Ureter (tissue), 1 donor: Measurements from ENCODE around the gene PSME3. TPM values are rescaled to one million over a fixed set of nuclear protein-coding genes. Genes with fewer than 3 reads are reported as not detected.
"Not testable (repeated sequence)": the region's sequence is repeated elsewhere in the genome, so short reads cannot be mapped to it uniquely, and the experiment has no call there.

Experiments used
- DNase-seq: peaks from one replicate; pipeline ENCODE4 v3.0.0-alpha.2; 2020; ENCODE audit warnings: low spot score
- total RNA-seq: library from RNA; stranded (reverse); gene quantifications from one replicate; pipeline ENCODE4 v1.2.4, GENCODE V29; 2023
- donor health status: DM: yes; HTN: yes; CAD: no.

Gene PSME3
- total RNA-seq, 1 donor from 2014 or later = 113 TPM

DNA sequence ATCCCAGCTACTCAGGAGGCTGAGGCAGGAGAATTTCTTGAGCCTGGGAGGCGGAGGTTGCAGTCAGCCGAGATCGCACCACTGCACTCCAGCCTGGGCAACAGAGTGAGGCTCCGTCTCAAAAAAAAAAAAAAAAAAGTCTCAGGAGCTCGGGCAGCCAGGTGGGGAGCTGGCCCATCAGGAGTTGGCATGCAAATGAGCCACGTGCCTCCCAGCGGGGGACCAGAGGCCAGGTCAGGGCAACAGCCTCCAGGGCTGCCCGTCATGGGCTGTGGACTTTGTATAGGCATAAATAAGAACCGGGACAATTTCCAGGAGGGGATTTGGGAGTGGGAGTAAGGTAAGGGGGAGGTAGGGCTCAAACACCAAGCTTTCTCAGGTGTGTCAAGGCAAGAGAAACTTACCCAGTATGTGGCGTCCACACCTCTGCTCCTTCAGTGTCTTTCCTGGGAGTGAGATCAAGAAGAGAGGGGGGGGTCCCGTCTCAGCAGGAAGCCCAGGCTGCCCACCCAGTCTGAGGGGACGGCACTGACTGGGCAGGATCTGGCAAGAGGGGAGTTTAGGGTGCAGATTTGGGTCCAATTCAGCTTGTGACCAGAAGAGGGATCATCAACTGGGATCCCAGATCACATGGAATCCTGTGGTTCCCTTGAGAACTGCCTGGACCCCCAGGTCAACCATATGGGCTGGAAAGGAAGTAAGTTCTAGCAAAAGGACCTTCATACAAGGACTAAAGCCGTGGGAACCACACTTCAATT lies 45.1 kb downstream of the PSME3 start:
- DNase-seq = no peak

DNA sequence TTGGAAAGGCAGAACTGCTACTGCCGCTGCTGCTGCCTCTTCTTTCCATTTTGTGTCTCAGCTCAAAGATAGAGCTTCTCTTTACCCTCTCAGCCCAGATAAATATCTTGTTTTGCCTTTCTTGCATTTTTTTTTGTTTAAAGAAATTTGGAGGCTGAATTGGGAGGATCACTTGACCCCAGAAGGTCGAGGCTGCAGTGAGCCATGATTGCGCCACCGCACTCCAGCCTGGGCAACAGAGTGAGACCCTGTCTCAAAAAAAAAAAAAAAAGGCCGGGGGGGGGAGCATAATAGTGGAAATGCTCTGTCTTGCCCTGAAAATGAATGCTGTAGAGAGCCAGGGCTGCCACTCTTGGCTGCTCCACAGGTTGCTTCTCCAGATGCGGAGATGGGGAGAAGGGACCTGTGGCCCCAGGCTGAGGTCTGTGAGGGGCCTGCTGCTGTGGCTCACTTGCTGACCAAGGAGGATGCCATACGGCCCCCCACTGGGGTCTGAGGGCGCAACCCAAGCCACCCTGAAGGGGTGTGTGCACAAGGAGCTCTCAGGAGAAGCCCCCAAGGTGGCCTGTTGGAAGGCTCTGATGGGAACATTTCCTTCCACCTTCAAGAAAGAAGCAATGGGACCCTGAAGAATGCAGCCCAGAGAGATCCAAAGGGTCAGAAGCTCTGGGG lies 45.9 kb downstream of the PSME3 start:
- DNase-seq = no peak

DNA sequence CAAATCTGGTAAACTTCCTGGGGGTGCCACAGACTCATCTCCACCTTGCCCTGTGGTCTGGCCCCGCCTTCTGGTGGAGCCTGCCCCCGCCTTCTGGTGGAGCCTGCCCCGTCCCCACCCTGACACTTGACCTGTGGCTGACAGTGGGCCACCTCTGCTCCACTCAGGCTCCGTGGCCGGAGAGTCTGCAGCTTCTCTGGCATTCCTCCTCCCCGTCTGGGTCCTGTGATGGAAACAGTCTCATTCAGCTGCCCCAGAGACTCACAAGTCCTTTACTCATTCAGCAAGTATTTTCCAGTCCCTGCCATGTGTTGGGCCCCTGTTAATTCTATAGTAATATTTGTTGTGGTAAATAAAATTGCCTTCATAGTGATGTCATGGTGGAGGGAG lies 46.4 kb downstream of the PSME3 start:
- DNase-seq = no peak

DNA sequence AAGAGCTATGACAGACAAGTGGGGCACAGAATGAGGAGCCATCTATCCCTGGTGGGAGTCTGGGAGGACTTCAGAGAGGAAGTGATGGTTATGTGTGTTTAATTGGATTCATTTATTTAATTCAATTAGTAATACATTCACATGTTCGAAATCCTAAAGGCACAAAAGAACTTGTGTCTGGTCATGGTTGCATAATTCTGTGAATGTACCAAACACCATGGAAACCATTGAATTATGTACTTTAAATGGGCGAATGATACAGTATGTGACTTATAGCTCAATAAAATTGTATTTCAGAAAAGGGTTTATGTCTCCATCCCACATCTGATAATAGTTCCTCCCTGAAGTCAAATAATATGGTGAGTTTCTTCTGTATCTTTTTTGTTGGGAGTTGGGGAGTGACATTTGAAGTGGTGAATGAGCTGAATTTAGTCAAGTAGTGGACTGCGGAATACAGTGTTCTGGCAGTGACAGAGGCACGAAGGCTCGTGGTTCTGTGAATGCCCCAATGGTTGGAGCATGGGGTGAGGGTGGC lies 47.6 kb downstream of the PSME3 start:
- no peak for DNase-seq

DNA sequence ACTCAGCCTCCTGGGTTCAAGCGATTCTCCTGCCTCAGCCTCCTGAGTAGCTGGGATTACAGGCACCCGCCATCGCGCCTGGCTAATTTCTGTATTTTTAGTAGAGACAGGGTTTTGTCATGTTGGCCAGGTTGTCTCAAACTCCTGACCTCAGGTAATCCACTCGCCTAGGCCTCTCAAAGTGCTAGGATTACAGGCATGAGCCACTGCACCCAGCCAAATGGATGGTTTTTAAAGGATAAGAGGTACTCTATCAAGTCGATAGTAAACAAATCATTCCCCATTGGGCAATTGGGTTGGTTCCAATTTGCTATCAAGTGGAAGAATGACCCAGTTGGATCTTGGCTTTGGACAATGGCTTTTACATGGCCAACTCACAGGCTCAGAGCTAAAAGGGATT lies 48.5 kb downstream of the PSME3 start:
- DNase-seq = not testable (repeated sequence)

DNA sequence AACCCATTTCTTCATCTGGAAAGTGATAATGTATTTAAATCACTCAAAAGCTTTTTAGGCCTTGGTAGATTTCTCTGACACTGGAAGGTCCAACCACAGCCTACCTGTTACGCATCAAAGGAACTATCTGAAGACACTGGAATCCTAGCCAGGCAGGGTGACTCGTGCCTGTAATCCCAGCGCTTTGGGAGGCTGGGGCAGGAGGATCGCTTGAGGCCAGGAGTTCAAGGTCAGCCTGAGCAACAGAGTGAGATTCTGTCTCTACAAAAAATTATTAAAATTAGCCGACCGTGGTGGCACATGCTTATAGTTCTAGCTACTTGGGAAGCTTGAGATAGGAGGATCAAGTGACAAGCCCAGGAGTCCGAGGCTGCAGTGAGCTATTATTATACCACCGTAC lies 49.0 kb downstream of the PSME3 start:
- DNase-seq = no peak

DNA sequence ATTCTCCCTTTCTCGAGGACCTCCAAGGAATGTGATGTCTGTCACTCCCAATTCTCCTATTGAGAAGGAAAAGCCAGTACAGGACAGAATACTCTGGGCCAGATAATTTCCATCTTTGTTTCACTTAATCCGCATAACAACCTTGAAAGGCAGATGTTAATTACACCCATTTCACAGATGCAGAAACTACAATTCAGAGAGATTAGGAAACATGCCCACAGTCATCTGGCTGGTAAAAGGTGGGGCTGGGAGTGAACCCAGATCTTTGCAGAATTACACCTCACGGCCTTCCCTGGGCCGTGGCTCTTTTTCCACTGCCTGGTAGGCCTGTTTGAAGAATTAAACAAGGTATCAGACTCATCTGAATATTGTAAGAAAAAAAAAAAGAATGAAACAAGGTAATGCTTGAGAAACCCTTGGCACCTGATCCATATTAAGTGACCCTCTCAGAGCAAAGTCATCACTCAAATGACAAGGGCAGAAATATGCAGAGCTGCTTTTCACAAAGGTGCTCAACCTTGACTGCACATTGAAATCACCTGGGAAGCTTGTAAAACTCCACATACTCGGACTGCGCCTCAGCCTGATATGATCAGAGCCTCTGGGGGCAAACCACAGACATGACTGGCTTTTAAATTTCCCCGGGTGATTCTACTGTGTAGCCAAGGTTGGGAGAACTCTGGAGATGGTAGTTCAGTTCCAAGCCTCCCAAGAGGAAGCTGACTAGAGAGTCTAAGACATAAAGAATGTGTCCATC lies 50.8 kb downstream of the PSME3 start:
- DNase-seq = no peak

DNA sequence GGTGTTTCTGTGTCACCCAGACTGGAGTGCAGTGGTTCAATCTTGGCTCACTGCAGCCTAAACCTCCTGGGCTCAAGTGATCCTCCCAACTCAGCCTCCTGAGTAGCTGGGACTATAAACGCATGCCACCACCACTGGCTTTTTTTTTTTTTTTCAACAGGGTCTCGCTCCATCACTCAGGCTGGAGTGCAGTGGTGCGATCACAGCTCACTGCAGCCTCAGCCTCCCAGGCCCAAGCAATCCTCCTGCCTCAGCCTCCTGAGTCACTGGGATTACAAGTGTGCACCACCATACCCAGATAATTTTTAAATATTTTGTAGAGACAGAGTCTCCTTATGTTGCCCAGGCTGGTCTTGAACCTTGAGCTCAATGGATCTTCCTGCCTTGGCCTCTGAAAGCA lies 52.6 kb downstream of the PSME3 start:
- not testable (repeated sequence) for DNase-seq

DNA sequence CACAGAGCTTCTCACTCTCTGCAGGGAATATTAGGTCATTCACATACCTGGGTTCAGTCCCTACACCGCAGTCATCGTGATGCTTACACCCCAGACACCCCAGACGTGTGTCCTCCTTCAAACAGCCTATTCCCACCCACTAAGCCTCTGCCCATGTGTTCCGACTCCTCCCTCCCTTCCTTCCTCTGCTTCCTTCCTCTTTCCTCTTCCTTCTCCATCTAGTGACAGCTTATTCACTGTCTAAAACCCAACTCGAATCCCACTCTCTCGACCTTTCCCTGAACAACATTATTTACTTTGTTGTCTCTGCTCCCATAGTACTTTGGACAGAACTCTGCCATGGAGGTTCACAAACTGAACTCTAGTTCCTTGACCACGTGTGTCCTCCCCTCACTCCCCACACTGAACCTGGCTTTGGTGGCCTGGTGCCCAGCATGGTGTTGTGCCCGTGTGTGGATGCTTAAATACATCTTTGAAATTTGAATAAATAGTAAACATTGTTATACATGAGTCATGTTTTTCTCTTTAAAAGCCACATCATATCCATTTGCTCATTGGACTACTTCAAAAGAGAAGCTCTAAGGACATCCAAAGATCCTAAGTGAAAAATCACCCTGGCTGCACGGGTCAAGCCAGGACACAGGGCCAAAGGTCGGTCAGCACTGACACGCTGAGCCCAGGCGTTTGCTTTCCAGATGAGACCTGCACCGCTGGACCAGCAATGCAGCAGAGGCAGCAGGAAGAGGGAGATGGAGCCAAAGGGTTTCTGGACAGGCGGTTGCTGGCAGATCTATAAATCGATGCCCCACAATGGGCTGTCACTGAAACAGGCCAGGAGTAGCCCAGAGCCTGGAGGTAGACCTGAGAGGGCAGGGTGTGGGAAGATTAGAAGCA lies 53.3 kb downstream of the PSME3 start:
- DNase-seq = no peak

DNA sequence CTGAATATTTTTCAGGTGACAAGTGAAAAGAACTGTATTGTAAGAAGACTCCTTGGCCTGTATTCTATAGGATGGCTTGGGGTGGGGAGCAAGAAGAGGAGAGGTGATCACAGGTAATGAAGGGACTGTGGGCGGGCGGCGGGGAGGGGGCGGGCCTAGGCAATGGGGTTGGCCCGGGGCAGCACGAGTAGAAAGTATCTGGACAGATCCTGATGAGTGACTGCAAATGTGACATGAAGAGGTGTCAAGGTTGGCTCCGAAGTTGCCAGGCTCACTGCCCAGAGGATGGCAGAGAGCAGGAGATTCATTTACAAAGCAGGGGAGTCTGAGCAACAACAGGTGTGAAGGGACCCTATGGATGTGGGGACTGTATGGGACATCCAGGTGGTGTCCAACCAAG lies 56.6 kb downstream of the PSME3 start:
- DNase-seq = no peak

DNA sequence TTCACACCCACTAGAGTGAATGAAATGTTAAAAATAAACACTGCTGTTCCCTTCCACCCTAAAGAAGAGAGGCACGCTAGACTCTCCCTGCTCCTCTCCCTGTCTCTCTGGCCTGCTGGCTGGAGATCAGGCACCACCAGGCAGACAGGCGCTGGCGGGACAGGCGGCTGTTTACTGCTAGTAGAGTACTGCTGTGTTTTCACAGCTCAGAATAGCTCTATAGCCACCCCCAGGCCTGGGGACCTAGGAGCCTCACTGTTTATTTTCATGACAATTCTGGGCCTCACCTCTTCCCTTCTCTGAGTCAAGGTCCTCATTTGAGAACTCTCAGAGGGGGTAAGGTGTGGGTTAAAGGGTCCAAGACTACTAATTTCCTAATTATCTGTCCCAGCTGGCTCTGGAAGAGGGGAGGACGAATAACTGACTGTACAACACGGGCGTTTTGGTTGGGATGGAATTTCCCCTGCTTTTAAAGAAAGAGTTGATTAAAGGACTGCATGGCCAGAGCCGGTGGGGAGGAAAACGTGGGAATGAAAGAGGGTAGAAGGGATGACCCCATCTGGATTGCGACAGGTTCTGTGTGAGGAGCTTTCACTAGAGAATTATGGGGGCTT lies 58.4 kb downstream of the PSME3 start:
- DNase-seq = no peak

DNA sequence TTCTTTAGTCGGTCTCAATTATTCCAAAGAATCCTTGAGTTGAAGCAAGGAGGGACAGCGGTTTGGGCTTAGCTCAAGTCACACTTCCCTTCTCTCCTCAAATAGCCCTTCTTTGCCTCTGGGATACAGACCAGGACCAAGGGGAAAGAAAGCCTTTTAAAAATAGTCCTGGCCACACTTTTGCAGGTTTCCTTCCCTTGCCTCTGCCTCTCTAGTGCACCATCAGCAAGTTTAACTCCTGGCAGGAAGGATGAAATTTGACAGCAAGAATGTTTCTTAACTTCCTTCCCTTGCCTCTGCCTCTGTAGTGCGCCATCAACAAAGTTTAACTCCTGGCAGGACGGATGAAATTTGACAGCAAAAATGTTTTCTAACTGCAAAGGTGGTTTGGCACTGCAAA lies 60.2 kb downstream of the PSME3 start:
- DNase-seq = no peak

Other genes starting within 250 kb of the PSME3 start
- gene RETREG3, start 224.0 kb upstream of the PSME3 start, total RNA-seq = 76.5 TPM
- 49.7 TPM for gene TUBG1, start 223.7 kb upstream of the PSME3 start, total RNA-seq
- 41.0 TPM for gene TUBG2, start 174.1 kb upstream of the PSME3 start, total RNA-seq
- 64.2 TPM for gene PLEKHH3, start 156.4 kb upstream of the PSME3 start, total RNA-seq
- 1.1 TPM for gene CCR10, start 151.6 kb upstream of the PSME3 start, total RNA-seq
- 15.3 TPM for gene CNTNAP1, start 150.9 kb upstream of the PSME3 start, total RNA-seq
- 45.7 TPM for gene EZH1, start 88.4 kb upstream of the PSME3 start, total RNA-seq
- gene RAMP2, start 72.2 kb upstream of the PSME3 start, total RNA-seq = 41.9 TPM
- gene VPS25, start 59.9 kb upstream of the PSME3 start, total RNA-seq = 54.0 TPM
- gene WNK4, start 52.8 kb upstream of the PSME3 start, total RNA-seq = not detected
- 80.4 TPM for gene COA3, start 34.7 kb upstream of the PSME3 start, total RNA-seq
- gene CNTD1, start 34.5 kb upstream of the PSME3 start, total RNA-seq = 0.75 TPM
- 101 TPM for gene BECN1, start 9.1 kb upstream of the PSME3 start, total RNA-seq
- gene AOC2, start 11.2 kb downstream of the PSME3 start, total RNA-seq = 3.6 TPM
- gene AOC3, start 17.8 kb downstream of the PSME3 start, total RNA-seq = 89.9 TPM
- gene G6PC1, start 67.4 kb downstream of the PSME3 start, total RNA-seq = not detected
- gene AARSD1, start 131.1 kb downstream of the PSME3 start, total RNA-seq = 69.1 TPM
- 2.7 TPM for gene PTGES3L, start 146.7 kb downstream of the PSME3 start, total RNA-seq
- 24.7 TPM for gene RUNDC1, start 147.2 kb downstream of the PSME3 start, total RNA-seq
- 1,133 TPM for gene RPL27, start 165.0 kb downstream of the PSME3 start, total RNA-seq
- 30.5 TPM for gene IFI35, start 173.4 kb downstream of the PSME3 start, total RNA-seq
- gene VAT1, start 189.0 kb downstream of the PSME3 start, total RNA-seq = 128 TPM
- gene RND2, start 191.8 kb downstream of the PSME3 start, total RNA-seq = 3.0 TPM